ENCODE data around the gene GSTA4. TPM values are rescaled to one million over a fixed set of nuclear protein-coding genes. Genes with fewer than 3 reads are reported as not detected.
"Not testable (repeated sequence)": the region's sequence is repeated elsewhere in the genome, so short reads cannot be mapped to it uniquely, and the experiment has no call there.

GSTA4 gene
- total RNA-seq, 2 experiments from 2014 or later: 13.1 to 14.1 TPM

- Mint-ChIP-seq H3K27ac (no peak overlapping the region), H3K4me3 (no peak overlapping the region), H3K9me3 (no peaks in the 10 kb centered on the region), H3K27me3 (no peaks in the 10 kb centered on the region), H3K36me3 (ENCODE audit: low read depth) (no peaks in the 10 kb centered on the region), H3K4me1 (ENCODE audit: low read depth) (no peaks in the 10 kb centered on the region)
- intact Hi-C loops (cut with micrococcal nuclease): no loop called here
- no peak for DNase-seq
- no peak for TF ChIP-seq CTCF (IDR thresholded peaks at IDR 0.05)
- ChIA-PET POLR2A (no interaction called here), CTCF (no interaction called here)
- ATAC-seq: no peak
Observed at GRCh38 chr6:52966101-52966500, 29.0 kb downstream of the GSTA4 start.

DNA sequence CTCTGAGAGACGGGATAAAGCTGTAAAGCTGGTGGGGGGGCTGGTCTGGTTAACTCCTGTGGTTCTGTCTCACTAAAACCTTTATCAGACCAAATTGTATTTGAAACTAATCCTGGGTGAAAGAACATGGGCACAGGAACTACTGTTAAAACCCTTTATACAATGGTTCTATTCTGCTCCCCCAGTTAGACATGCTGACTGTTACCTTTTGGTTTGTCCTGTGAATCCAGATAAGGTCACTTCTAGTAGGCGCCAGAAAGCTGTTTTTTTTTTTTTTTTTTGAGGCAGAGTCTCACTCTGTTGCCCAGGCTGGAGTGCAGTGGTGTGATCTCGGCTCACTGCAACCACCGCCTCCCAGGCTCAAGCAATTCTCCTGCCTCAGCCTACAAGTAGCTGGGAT lies 29.7 kb downstream of the GSTA4 start:
- Mint-ChIP-seq H3K4me1 (ENCODE audit: low read depth) (no peaks in the 10 kb centered on the region), H3K9me3 (no peaks in the 10 kb centered on the region), H3K36me3 (ENCODE audit: low read depth) (no peaks in the 10 kb centered on the region), H3K27me3 (no peaks in the 10 kb centered on the region), H3K4me3 (no peak overlapping the region), H3K27ac (no peak overlapping the region)
- ChIA-PET CTCF (no interaction called here), POLR2A (no interaction called here)
- DNase-seq: no peak
- TF ChIP-seq CTCF (IDR thresholded peaks at IDR 0.05): no peak
- intact Hi-C loops (cut with micrococcal nuclease): no loop called here
- ATAC-seq: no peak

GRCh38 chr6:52964318-52964717 lies 30.8 kb downstream of the GSTA4 start:
- intact Hi-C loops (cut with micrococcal nuclease): no loop called here
- ATAC-seq: no peak
- TF ChIP-seq CTCF (IDR thresholded peaks at IDR 0.05): no peak
- H3K27ac Mint-ChIP-seq: no peak overlapping the region
- H3K36me3 Mint-ChIP-seq (ENCODE audit: low read depth): no peaks in the 10 kb centered on the region
- ChIA-PET POLR2A (no interaction called here), CTCF (interaction anchor here (1.4 kb wide), 1 partner anchor 12 kb away, joined by 3 read pairs; no protein-coding TSS in a partner anchor)
- no peak for DNase-seq
- no peaks in the 10 kb centered on the region for H3K27me3 Mint-ChIP-seq
- H3K4me1 Mint-ChIP-seq (ENCODE audit: low read depth): no peaks in the 10 kb centered on the region
- H3K9me3 Mint-ChIP-seq: no peaks in the 10 kb centered on the region
- H3K4me3 Mint-ChIP-seq: no peak overlapping the region

GRCh38 chr6:52962701-52963100 lies 32.4 kb downstream of the GSTA4 start:
- Mint-ChIP-seq H3K27me3 (no peaks in the 10 kb centered on the region), H3K4me1 (ENCODE audit: low read depth) (no peaks in the 10 kb centered on the region), H3K9me3 (no peaks in the 10 kb centered on the region), H3K4me3 (no peak overlapping the region), H3K27ac (no peak overlapping the region), H3K36me3 (ENCODE audit: low read depth) (no peaks in the 10 kb centered on the region)
- no peak for DNase-seq
- ChIA-PET CTCF (interaction anchor here (0.7 to 1.4 kb wide), 2 partner anchors 14 to 28 kb away, joined by 3 read pairs; no protein-coding TSS in a partner anchor), POLR2A (no interaction called here)
- intact Hi-C loops (cut with micrococcal nuclease): no loop called here
- ATAC-seq: no peak
- TF ChIP-seq CTCF (IDR thresholded peaks at IDR 0.05): no peak

- H3K36me3 Mint-ChIP-seq (ENCODE audit: low read depth); POLR2A ChIA-PET; H3K27ac Mint-ChIP-seq; ATAC-seq; CTCF ChIA-PET; H3K4me1 Mint-ChIP-seq (ENCODE audit: low read depth); H3K27me3 Mint-ChIP-seq; intact Hi-C loops (cut with micrococcal nuclease); H3K4me3 Mint-ChIP-seq; DNase-seq; H3K9me3 Mint-ChIP-seq: not testable (repeated sequence)
Observed at GRCh38 chr6:52961022-52961421, 34.1 kb downstream of the GSTA4 start.

- CTCF ChIA-PET; intact Hi-C loops (cut with micrococcal nuclease); H3K27me3 Mint-ChIP-seq; H3K36me3 Mint-ChIP-seq (ENCODE audit: low read depth); H3K4me3 Mint-ChIP-seq; DNase-seq; ATAC-seq; H3K4me1 Mint-ChIP-seq (ENCODE audit: low read depth); H3K27ac Mint-ChIP-seq; H3K9me3 Mint-ChIP-seq; POLR2A ChIA-PET: not testable (repeated sequence)
Observed at GRCh38 chr6:52960211-52960610, 34.9 kb downstream of the GSTA4 start.

All from activated CD8-positive, alpha-beta T cell treated with anti-CD3 and anti-CD28 coated beads for 36 hours (primary cell).